ENCODE results near the gene ARF1. TPM values are rescaled to one million over a fixed set of nuclear protein-coding genes. Genes with fewer than 3 reads are reported as not detected.
"Not testable (repeated sequence)": the region's sequence is repeated elsewhere in the genome, so short reads cannot be mapped to it uniquely, and the experiment has no call there.

The ARF1 gene
- total RNA-seq, 1 donor from 2014 or later = 366 TPM

DNA sequence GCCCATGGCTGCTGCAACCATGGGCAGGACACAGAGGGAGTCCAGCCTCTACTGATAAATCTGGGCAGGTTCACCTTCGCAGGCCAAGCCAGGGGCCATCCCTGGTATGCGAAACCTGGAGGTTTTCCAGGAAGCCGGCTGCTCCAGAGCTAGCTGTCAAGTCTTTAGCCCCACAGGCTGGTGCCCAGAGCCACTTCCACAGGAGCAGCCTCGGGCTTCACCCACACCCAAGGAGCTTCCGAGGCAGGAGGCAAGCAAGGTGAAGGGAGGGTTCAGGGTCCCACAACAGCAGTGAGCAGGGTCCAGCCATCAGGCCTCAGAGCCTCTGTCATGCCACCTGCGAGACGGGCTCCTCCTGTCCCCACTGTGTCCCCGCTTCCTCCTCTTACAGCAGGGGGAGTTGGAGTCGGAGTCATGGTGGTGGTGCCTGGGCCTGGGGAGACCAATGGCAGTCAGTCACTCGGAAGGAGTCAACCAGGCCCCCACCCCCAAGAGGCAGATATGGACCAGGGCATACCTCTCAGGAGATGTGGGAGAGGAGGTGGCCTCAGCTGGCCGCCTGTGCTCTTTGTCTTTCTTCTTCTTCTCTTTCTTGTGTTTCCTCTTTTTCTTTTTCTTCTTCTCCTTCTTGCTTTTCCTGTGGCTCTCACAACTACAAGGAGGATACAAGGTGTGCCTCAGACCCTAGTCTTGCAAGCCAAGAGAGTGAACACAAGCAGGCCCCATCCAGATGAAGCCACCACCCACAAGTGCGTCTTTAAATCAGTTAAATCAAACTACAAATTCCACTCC, 18.5 kb downstream of the ARF1 start:
- intact Hi-C loops (cut with micrococcal nuclease) = loop anchor here (5.0 to 10.0 kb wide), 5 partner anchors 334 to 1964 kb away; partner anchors contain the start of genes GALNT2 and PARP1

GRCh38 chr1:228101614-228101993, 19.1 kb downstream of the ARF1 start:
- intact Hi-C loops (cut with micrococcal nuclease) = loop anchor here (5.0 to 10.0 kb wide), 5 partner anchors 334 to 1963 kb away; partner anchors contain the start of genes GALNT2 and PARP1

- intact Hi-C loops (cut with micrococcal nuclease) = loop anchor here (5.0 to 10.0 kb wide), 5 partner anchors 335 to 1963 kb away; partner anchors contain the start of genes GALNT2 and PARP1
Measured at GRCh38 chr1:228101994-228102790, 19.7 kb downstream of the ARF1 start.

- intact Hi-C loops (cut with micrococcal nuclease) = loop anchor here (1.0 to 10.0 kb wide), 11 partner anchors 21 to 1962 kb away; partner anchors contain the start of genes ARF1, GALNT2, GUK1 and JMJD4
Measured at GRCh38 chr1:228102791-228103620, 20.5 kb downstream of the ARF1 start, which contains the start of gene C1orf35. Gene C1orf35 (minus strand): TSS chr1:228103325. CDS start chr1:228103227, 98 bp downstream.

DNA sequence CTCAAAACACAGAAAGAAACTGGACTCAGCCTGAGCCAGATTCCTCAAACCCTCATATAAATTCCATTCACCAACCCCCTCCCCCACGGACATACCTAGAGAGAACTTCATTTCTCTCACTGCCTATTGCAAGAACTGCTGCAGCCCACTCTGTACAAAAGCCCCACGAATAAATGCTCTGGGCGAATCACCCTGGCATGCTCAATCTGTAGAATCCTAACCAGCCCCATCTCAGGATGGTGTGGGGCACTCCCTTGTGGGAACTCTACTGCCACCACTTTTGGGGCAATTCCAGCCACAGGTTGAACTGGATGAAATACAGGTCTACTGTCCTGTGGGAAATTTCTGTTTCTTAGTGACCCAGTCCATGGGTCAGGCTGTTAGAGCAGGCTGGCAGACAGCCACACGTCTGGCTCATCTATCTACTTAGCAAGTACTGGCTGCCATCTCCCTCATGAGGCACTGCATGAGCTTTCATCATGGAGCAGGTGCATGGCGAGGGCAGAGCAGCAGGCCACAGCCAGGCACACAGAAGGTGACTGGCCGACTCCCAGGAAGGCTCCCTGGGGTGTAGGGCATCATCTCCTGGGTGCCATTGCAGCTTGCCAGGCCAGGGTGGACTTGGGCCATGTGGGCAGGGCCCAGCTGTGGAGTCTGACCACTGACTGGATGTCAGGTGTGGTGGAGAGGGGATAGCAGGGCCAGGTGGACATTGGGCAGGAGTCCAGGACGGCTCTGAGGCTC, 22.2 kb downstream of the ARF1 start:
- intact Hi-C loops (cut with micrococcal nuclease) = loop anchor here (5.0 to 10.0 kb wide), 6 partner anchors 337 to 1960 kb away; partner anchors contain the start of genes CCSAP, GALNT2 and PARP1

DNA sequence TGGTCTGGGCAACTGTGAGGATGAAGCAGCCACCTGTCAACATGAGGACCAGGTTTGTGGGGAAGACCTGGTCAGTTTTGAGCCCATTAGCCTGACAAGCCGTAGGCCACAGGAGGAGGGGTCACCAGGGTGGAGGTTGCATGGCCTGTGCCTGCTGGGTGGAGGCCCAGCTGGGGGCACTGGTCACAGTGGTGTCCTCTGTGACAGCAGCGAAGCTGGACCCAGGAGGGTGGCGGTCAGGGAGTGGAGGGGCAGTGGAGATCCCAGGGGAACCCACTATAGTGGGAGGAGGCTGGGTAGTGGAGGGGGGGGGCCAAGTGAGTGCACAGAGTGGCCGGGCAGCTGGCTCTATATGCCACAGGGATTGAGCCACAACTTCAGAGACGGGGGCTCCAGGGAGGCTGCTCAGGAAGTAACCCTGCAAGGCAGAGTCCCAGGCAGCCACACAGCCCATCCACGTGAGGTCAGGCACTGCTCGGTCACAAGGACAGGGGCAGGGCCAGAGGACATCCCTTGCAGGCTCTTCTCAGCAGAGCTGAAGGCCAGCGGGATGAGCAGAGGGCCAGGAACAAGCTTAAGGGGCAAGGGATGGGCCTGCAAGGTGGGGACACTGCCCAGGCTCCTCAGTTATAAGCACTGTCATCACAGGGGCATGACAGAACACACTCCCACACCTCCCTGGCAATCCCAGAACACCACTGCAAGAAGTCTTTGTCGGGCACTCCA, 22.9 kb downstream of the ARF1 start:
- intact Hi-C loops (cut with micrococcal nuclease) = loop anchor here (5.0 to 10.0 kb wide), 4 partner anchors 621 to 1959 kb away; partner anchors contain the start of genes CCSAP, GALNT2 and PARP1

DNA sequence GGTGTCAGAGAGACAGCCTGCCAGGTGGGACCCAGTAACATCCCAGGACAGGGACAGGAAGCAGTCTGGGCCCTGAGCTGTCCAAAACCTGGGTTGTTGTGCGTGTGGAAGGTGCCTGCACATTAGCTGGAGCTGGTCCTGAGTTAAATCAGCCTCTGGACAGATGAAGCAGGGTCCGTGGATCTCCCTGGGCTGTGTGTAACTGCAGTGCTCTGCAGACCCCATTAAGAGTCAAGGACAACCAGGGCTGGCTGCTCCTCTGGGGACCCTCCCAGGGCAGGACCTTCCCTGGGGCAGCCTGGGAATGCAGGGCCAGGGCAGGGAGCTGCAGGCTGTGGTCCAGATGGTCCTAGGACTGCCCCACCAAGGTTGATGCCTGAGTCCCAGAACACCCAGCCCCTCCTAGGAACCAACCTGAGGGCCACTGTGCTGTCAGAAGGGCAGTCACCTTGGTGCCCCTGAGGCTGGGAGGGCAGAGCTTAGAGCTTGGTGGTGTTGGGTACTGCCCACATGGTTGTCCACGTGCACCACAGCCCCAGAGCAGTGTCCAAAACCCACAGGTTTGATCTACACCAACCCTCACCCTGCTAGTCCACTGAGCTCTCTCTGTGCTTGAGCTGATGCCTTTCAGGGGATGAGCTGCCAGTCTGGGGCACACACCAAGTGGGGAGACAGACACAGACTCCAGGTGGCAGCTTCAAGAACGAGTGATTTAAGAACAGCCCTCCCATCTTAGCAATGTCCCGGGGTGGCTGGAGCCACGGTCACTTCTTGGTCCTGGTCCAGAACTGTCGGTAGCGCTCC, 23.7 kb downstream of the ARF1 start:
- intact Hi-C loops (cut with micrococcal nuclease) = loop anchor here (5.0 to 10.0 kb wide), 4 partner anchors 621 to 1959 kb away; partner anchors contain the start of genes CCSAP, GALNT2 and PARP1

- intact Hi-C loops (cut with micrococcal nuclease) = loop anchor here (5.0 to 10.0 kb wide), 4 partner anchors 622 to 1958 kb away; partner anchors contain the start of genes CCSAP, GALNT2 and PARP1
Measured at GRCh38 chr1:228106800-228107054, 24.2 kb downstream of the ARF1 start.

DNA sequence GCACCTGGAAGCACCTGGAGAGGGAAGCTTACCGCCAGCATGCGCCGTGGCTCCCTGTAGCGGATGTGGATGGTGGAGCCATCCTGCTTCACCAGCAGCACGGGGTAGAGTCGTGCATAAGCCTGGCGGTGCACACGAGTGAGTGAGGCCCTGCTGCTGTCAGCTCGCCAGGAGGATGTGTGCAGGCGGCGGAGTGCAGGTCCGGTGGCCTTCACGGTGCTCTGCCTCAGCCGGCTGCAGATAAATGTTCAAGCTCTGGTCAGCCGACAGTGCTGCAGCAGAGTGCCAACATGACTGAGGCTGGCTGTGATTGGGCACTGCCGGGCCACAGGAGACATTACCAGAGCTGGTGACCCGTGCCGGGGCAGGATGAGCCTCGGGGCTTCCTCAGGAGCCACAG, 25.1 kb downstream of the ARF1 start:
- intact Hi-C loops (cut with micrococcal nuclease) = loop anchor here (5.0 to 10.0 kb wide), 4 partner anchors 623 to 1957 kb away; partner anchors contain the start of genes CCSAP, GALNT2 and PARP1

DNA sequence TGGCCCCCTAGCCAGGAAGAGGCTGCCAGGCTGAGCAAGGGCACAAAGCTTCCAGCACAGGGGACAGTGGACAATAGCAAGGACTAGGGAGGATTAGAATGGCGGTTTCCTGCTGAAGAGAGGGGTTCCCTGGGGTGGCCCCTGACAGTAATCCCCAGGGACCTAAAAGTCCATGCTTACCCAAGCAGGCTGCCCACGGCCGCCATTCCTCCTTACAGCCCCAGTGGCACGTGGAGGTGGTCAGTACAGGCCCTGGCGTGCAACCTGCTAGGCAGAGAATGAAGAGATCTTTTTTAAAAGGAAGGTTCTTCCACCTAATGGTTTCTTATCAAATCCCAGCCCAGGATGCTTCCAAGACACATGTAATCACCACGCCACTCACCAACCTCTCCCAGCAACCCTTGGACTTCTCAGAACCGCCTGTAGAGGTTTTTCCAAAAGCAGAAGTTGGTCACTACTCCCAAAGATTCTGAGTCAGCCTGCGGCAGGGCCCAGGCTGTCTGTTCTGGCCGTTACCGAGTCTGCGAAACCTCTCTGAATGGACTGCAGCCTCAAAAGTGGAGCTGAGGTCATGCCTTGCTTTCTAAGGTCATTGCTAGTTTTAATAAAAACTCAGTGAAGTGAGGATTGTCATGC, 25.7 kb downstream of the ARF1 start:
- intact Hi-C loops (cut with micrococcal nuclease) = loop anchor here (5.0 to 10.0 kb wide), 4 partner anchors 623 to 1957 kb away; partner anchors contain the start of genes CCSAP, GALNT2 and PARP1

DNA sequence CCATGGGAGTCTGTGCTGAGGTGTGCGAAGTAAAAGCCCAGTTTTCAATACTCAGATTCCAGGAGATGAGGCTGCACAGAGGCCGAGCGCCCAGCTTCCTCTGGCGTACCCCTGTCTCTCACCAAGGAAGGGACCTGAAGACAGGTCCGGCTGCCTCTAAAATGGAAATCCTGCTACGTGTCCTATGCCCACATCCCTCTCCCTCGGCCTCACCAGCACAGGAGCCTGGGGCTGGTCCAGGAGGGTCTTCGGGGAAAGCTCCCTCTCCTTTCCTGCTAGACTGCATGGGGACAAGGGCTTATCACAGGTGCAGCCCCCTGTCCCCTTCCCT, 26.2 kb downstream of the ARF1 start:
- intact Hi-C loops (cut with micrococcal nuclease) = loop anchor here (1.0 to 10.0 kb wide), 17 partner anchors 26 to 1956 kb away; partner anchors contain the start of genes ARF1, CCSAP, GALNT2 and GUK1

DNA sequence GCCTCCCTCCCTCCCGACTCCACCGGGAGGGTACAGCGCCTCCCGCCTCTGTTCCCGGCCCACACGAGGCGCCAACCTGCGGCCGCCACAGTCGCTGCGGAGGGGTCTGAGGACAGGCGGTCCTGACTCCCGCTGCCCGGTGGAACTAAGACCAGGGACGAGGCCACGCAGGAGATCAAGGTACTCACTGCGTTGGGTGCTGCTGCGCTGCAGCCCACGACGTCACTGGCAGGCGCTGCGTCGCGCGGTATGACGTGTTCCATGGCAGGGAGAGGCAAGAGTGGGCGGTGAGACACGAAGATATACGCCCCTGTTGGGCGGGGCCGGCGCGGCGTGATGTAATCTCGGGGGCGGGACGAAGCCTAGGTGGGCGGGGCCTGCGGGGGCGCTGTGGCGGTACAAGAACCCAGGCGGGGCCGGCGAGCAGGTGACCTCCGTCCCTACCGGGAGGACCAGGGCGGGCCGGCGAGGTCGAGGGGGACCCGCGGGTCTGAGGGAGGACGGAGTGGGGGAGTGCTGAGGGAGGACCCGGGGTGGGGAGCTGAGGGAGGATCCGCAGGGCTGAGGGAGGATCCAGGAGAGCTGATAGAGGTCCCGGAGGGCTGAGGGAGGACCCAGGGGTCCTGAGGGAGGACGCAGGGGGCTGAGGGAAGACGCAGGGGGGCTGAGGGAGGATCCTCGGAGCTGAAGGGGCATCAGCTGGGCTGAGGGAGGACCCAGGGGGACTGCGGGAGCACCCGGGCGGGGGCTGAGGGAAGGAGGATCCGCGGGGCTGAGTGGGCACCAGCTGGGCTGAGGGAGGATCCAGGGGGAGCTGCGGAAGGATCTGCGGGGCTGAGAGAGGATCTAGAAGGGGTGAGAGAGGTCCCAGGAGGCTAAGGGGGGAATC, 26.8 kb downstream of the ARF1 start, which contains the start of gene MRPL55:
Gene MRPL55 (minus strand): TSS at position 227 of the 889 bp plus-strand sequence. CDS start 1,039 bp downstream, outside the sequence.
- intact Hi-C loops (cut with micrococcal nuclease) = loop anchor here (1.0 to 10.0 kb wide), 17 partner anchors 27 to 1955 kb away; partner anchors contain the start of genes ARF1, CCSAP, GALNT2 and GUK1

DNA sequence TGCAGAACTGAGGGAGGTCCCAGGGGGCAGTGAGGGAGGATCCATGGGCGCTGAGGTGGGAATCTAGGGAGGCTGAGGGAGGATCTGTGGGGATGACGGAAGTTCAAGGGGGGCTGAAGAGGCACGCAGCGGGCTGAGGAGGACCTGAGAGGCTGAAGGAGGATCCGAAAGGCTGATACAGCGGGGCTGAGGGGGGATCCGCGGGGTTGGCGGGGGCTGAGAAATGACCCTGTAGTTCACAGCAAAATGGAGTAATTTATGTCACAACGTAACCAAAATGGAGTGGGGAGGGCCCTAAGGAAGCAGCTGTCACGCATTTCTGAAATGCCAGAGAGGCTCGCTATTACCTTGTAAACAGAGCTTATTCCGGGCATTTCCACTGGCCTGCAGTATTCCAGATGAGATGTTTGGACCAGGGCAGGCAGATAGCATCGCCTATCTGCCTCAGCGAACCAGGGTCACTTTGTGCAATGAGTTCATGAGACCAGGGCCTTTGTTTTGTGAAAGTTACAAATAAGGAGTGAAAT, 27.5 kb downstream of the ARF1 start:
- intact Hi-C loops (cut with micrococcal nuclease) = loop anchor here (1.0 to 10.0 kb wide), 17 partner anchors 28 to 1955 kb away; partner anchors contain the start of genes ARF1, CCSAP, GALNT2 and GUK1

GRCh38 chr1:228110556-228110955, 28.0 kb downstream of the ARF1 start:
- intact Hi-C loops (cut with micrococcal nuclease) = no loop called here

- intact Hi-C loops (cut with micrococcal nuclease) = not testable (repeated sequence)
Measured at GRCh38 chr1:228111315-228111714, 28.8 kb downstream of the ARF1 start.

- intact Hi-C loops (cut with micrococcal nuclease) = no loop called here
Measured at GRCh38 chr1:228112167-228112566, 29.7 kb downstream of the ARF1 start.

Data from T-helper 1 cell treated with Interleukin-12 subunit alpha and Interleukin-12 subunit beta and Interleukin-4 antibody, amounts not matched to agents 30 ng/mL and 1 ng/mL, for 36 hours (primary cell).